SKM-1 (cell line): ENCODE data around the gene EDEM3.
"Not testable (repeated sequence)": the region's sequence is repeated elsewhere in the genome, so short reads cannot be mapped to it uniquely, and the experiment has no call there.

ENCODE experiments used
- DNase-seq: peaks from one replicate; lab custom pipeline; 2025; ENCODE audit not compliant: unreplicated experiment; lab: John Stamatoyannopoulos, UW

EDEM3 gene, protein sequence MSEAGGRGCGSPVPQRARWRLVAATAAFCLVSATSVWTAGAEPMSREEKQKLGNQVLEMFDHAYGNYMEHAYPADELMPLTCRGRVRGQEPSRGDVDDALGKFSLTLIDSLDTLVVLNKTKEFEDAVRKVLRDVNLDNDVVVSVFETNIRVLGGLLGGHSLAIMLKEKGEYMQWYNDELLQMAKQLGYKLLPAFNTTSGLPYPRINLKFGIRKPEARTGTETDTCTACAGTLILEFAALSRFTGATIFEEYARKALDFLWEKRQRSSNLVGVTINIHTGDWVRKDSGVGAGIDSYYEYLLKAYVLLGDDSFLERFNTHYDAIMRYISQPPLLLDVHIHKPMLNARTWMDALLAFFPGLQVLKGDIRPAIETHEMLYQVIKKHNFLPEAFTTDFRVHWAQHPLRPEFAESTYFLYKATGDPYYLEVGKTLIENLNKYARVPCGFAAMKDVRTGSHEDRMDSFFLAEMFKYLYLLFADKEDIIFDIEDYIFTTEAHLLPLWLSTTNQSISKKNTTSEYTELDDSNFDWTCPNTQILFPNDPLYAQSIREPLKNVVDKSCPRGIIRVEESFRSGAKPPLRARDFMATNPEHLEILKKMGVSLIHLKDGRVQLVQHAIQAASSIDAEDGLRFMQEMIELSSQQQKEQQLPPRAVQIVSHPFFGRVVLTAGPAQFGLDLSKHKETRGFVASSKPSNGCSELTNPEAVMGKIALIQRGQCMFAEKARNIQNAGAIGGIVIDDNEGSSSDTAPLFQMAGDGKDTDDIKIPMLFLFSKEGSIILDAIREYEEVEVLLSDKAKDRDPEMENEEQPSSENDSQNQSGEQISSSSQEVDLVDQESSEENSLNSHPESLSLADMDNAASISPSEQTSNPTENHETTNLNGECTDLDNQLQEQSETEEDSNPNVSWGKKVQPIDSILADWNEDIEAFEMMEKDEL

DNA sequence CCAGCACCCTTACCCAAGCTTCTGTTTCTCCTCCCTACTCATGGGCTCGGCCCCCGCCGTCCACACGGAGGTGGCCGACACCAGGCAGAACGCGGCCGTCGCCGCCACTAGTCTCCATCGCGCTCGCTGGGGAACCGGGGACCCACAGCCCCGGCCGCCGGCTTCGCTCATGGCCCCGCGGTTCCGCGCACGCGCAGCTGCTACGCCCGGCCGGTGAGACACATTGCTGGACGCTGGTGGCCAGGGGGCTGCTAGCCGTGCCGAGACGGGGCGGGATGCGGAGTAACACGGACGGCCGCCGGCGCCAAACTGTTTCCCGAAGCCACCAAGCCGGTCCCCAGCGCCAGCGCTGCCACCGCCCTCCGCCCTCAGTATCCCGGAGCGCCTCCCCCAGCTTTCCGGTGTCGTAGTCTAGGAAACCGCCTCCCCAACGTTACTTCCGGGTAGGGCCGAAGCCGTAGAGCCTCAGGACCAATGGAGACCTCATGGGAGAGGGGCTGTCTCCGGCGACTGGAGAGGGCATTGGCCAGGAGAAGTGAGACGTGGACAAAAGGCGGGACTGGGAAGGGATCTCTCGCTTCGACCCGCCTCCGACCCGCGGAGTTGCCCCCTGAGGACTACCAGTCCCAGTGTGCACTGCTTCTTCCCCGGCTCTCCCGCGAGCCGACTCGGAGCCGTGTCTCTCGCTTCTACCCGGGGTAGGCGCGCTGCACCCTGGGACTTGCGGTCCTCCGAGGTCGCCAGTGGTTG is at the start of gene EDEM3:
EDEM3 (minus strand) TSS at position 383 of the 750 bp plus-strand sequence; CDS start at position 171, 212 bp downstream.
- DNase-seq = peak; percentile 100

DNA sequence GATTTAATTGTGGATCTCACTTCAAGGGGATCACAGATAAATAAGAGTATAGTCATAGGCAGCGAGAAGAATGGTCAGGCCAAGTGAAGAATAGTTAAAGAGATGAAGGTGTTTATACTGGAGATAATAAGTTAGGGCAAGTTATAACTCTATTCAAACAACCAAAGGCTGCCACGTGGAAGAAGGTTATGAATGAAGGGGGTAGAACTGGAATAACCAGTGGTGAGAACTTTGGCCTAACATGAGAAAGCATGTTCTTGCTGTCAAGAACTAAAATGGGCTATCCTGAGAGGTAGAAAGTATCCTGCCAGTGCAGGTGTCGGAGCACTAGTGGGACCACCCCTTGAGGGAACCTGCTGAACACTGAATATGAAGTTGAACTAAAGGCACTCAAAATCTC is 49.6 kb upstream of the EDEM3 start:
- DNase-seq = no peak

DNA sequence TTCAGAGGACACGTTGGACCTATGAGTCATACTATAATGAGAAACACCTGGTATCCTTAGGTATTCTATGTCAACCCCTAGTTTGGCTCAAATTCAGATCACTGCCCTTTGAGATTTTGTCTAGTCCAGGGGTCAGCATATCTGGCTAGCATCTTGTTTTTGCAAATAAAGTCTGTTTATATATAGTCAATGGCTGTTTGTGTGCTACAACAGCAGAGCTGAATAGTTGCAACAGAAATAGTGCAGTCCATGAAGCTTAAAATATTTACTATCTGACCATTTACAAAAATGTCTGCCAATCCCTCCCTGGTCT is 48.5 kb upstream of the EDEM3 start:
- no peak for DNase-seq

DNA sequence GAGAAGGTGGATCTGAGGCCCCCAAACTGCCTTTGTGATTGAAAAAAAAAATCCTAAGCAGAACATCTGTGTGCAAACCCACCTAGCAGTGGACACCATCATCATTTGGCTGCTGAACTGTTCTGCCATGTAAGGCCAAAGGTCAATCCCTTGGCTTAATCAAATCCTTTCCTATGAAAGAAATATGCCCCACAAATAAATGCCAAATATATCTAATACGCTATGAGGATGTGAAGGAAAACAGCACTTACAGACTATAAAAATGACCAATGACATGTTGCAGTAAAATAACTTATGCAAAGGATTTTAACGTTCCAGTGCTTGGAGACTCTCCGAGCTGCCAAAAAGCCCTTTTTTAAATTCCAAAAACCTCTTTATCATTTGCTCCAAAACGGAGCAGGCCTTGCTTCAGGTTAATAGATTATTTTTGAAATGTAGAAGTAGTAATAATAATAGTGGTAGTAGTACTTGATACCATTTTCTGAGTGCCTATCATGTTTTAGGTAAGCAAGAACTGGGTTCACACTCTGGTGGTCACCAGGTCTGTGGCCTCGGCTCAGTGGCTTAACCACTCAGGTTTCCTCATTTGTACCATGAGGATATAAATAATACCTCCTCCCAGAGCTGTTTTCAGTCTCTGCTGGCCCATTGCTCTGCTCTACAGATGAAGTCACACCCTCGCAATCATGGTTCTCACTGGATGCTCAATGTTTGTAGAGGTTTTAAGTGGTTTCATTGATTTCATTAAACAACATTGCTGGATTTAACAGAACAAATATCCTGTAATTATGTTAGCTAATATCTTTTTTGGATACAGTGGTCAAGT is 47.9 kb upstream of the EDEM3 start:
- no peak for DNase-seq

DNA sequence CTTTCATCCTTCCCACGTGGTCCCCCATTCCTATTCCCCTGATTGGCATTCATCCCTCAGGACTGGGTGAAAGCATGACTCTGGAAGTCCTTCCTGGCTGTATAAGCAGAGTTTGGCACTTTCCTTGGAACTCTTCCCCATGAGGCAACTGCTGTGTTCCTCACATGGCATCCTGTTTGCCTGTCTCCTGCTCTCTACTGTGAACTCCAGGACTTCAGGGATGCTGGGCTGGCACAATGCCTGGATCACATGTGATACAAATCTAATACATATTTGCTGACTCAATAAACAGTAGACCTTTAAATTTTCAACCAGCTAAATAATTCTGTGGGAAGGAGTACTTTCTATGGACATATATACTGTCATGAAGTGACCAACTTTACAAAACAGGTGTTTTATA is 46.8 kb upstream of the EDEM3 start:
- DNase-seq = no peak

DNA sequence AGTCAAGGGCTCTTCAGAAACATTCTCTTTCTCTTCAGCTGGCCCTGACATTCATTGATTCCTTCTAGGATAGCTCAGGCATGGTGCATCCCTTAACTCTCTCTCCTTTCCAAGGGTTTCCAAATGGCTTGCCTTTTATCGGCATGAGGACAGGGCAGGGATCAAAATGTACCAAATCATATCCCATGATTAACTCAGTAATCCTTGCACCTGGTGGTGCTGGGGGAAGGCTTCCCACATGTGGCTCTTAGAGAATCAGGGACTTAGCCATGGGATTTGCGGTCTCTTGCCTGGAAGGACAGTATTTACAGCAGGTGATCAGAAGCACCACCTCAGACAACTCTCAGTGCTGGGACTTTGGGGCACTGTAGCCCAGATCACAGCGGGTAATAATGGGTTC is 46.2 kb upstream of the EDEM3 start:
- DNase-seq = no peak

DNA sequence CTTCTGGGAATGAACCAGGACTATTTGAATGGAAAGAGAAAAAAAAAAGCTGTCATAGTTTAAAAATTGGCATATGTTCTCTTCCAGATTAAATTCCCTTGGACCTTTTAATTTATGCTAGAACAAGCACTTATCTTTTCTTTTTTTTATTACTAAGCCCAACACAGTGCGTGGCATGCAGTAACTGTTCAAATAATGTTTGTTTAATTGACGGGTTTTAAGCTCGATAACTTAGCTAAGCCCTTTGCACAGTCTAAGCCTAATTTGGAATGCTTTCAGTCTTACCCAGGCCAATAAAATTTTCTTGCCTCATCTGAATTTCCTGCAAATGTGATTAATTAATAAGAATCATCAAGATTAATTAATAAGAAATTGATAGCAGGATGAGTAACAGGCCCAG is 39.3 kb upstream of the EDEM3 start:
- no peak for DNase-seq

DNA sequence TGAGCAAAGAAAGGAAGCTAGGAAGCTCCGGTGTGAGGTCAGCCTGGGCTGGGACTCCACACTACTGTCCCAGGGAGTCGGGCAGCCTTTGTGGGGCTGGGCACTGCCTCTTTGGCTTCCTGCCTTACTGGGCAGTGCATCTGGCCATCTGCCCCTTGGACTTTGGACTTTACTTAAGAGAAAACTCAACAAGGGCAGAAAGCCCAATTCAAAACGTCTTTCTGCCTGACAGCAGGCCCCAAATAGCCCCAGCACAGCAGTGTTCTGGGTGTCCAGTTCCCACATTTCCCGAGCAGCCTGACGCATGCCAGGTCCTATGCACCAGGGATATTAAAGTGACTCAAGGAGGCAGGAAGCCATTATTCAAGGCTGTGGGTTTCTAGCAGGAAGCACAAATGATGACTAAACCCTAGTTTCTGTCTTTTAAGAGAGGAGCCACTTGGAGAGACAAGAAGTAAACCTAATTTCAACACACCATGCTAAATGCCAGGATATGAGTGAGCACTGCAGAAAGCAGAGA is 37.9 kb upstream of the EDEM3 start:
- peak; percentile 95 for DNase-seq

DNA sequence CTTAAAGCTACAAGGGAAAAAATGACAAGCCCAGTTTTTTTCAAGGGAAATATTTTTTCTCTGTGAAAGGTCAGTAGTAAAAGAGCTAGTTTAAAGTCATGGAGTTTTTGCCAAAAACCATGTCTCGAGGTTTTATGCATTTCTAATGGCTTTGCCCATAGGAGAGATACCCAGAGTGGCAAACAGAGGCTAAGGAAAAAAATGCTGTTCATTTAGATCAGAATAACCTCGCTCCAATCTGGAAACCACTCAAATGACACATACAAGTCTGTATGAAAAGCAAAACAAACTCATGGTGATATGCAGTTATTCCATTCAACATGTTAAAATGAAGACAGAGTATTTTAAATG is 36.9 kb upstream of the EDEM3 start:
- no peak for DNase-seq

DNA sequence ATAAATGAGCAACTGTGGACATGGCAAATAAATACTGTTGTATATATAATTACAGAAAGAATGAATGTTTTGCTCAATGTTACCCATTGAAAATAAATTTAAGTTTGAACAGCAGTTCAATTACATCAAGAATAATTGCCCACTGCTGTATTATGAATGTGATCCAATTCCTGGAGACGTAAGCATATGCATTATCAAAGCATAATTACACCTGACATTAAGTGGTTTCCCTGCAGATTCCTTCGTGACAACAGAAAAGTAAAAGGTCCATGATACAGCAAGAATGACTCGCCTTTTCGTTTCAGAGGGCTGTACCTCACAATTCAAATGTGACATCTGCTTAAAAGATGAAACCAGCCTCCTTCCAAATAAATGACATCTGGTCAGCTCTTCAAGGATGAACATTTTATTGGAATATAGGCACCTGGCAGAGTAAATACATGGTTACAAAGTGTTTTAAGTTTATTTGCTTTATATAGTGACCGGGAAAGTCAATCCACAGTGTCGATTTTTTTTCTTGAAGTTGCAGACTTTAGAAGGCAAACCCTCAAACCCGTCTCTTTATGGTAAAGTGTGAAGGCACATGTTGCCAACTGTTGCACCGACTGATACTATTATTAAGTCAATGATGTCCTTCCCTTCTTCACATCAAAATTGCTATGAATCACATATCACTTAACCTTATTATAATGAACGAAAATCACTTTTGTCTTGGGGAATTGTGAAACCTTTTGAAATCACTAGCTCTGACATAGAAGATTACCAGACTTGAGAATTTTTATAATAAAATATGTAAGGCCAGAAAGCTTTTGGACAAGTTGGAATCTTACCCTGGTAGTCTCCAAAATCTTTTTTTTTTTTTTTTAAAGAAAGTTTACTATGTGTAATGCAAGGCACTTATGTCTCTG is 36.2 kb upstream of the EDEM3 start:
- no peak for DNase-seq

DNA sequence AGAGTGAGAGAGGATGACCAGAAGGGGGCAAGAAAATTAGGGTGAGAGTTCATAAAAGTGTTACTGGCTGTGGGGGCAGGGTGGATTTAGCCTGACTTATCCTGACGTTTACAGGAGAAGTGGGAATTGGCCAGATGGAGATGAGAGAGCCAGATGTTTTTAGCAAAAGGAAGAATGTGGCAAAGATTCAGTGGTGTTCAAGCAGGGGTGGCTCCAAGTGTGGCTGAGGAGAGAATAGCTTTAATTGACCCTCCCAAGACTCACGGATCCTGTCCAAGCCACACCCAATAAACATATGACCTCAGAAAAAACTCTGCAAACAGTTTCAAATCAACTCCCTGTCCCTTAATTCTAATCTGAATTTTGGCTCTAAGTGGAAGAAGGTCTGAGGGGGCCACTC is 35.2 kb upstream of the EDEM3 start:
- no peak for DNase-seq

DNA sequence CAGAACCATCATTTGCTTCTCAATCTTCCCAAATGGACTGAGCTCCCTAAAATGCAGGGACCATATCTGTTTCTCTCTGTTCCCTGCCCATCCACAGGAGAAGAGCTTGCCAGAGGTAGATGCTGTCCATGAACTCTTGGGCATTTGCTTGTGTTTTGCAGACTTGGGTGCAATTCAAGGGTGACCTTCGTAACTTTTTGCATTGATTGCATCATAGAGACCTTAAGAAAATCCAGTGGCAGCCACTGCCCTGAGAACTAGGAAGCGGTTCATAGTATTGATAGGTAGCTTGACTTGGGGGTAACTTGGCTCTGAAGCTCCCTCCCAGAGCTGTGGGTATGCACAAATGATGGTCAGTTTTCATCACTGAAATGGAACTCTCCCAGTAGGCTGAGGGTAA is 34.3 kb upstream of the EDEM3 start:
- DNase-seq = peak; percentile 84

DNA sequence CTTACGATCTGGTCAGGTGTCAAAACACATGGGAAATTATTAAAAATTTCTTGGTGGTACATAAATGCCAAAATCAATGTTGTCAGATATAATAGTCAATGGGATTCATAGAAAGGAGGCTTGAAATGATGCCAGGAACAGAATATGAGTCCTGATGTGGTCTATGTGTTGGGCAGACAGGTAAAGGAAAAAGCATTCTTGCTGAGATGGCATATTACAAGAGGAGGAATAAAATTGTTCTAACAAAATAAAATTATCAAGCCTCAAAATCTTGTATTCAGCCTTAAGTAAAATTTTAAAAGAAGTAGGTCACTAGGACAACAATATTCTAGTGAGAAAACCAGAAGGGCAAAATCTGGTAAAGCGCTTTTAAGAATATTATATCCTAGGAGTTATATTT is 30.9 kb upstream of the EDEM3 start:
- DNase-seq = no peak

DNA sequence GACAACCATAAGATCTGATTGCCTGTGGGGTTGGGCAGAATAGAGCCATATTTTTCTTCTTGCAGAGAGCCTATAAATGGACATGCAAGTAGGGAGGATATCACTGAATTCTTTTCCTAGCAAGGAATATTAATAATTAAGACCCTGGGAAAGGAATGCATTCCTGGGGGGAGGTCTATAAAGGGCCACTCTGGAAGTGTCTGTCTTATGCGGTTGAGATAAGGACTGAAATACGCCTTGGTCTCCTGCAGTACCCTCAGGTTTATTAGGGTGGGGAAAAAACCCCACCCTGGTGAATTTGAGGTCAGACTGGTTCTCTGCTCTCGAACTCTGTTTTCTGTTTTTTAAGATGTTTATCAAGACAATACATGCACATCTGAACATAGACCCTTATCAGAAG is 29.1 kb upstream of the EDEM3 start:
- not testable (repeated sequence) for DNase-seq

DNA sequence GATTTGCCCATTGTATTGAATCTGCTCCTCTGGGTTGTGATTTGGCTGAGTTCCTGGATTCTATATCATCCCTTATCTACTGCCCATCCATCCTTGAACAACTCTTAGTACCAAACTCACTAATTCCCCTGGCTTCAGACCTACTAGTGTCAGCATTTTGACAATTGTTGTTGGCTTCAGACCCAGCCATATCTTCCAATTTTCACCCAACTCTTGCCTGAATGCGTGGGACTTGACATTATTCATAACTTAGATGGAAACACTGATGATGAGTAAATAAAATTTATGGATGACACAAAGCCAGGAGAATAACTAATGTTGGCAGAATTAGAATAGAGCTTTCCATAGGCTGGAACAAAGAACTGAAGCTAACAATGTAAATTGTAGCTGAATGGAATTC is 27.3 kb upstream of the EDEM3 start:
- DNase-seq = no peak

DNA sequence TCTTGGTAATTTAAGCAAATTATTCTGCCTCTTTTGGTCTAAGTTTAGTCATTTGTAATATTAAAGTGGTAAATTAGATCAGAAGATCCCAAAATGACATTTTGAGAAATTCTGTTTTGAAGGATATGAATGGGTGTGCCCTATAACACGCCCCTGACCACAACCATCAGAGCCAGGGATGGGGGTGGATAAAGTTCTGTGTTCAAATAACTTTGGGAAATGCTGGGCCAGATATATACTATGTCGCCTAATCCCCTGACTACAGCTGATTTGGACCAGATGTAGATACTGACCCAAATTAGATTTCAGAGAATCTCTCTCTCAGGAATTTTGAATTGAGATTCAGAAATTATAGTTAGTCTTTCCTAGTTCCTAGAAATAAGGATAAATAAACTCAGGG is 21.2 kb upstream of the EDEM3 start:
- DNase-seq = no peak

DNA sequence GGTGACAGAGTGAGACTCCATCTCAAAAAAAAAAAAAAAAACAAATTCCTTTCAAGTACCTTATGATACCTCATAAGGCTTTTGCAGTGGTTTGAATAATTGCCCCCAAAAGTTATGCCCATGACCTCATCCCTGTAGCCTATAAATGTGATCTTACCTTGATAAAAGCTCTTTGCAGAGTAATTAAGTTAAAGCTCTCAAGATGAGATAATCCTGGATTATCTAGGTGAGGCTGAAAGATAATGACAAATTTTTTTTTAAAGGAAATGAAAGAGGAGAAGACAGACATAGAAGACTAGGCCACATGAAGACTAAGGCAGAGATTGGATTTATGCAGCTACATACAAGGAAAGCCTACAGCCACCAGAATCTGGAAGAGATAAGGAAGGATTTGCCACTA is 20.7 kb upstream of the EDEM3 start:
- no peak for DNase-seq

DNA sequence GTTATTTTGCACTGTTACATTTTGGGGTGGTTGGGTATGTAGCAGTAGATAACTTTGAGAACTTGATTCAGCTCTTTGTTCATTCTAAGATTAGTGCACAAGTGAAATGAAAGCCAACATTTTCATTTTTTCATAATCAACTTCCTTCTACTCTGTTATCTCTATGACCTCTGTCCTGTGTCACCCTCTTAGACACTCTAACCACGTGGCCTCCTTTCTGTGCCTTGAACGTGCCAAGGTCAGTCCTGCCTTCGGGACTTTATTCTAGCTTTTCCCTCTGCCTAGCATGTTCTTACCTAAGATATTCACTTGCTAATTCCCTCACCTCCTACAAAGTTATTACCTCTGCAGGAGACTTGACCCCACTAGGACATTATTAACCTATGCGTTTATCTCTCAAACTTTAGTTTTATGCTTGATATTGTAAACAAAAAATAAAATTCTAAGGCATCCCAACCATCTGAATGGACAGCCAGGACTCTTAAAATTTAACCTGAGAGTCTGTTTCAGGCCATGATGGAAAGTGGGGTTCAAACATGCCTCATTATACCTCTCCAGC is 19.2 kb upstream of the EDEM3 start:
- DNase-seq = no peak

DNA sequence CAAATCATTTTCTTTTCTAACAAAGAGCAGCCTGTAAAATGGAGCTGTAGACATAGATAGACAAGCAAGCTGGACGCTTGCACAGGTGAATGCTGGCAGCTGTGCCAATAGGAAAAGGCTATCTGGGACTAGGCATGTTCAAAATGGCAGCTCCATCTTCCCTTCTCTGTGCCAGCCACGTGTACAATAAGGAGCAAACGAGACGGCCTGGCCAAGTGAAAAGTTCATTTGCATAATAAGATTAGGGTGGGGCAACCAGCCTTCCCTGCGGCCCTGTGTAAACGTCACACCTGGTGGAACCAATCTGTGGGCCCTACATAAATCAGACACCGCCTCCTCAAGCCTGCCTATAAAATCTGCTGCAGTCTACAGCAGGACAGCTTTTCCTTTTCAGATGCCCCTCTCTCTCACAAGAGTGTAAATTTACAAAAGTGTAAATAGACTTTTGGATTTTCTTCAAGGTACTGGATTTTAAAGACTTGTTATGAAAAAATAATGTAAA is 16.6 kb upstream of the EDEM3 start:
- DNase-seq = no peak
